RWPE1 (cell line): ENCODE data around the gene CNTN4.

Experiments used
- CTCF ChIA-PET: fragments of 350-600 bp; sonication (Branson Sonifier 250); formaldehyde crosslinking; extraction: SDS; loops from one replicate; lab custom pipeline; 2021; lab: Yijun Ruan, JAX
- POLR2A ChIA-PET: fragments of 400-600 bp; formaldehyde crosslinking; extraction: SDS; loops from one replicate; lab custom pipeline; 2020; ENCODE audit warnings: antibody characterized with exemption; ENCODE audit not compliant: low non-redundant PET; lab: Yijun Ruan, JAX
- DNase-seq: peaks from one replicate; pipeline ENCODE4 v3.0.0; 2012; ENCODE audit warnings: low spot score
- H3K27ac ChIP-seq: fragments of 450-650 bp; 2 replicates; pipeline ENCODE4 v1.5.1; 2017
- CTCF ChIP-seq: fragments of 450-650 bp; conservative IDR thresholded peaks from 2 replicates; pipeline ENCODE4 v1.5.1; 2017; ENCODE audit warnings: low read depth, mild to moderate bottlenecking

The CNTN4 gene

GRCh38 chr3:2311022-2311421 lies 212.4 kb downstream of the CNTN4 start:
- TF ChIP-seq CTCF: no peak
- H3K27ac ChIP-seq: no peak overlapping the region
- CTCF ChIA-PET: no interaction called here
- DNase-seq: no peak
- POLR2A ChIA-PET: no interaction called here

GRCh38 chr3:2317521-2317920 lies 218.9 kb downstream of the CNTN4 start:
- CTCF ChIA-PET: no interaction called here

GRCh38 chr3:2334921-2335320 lies 236.3 kb downstream of the CNTN4 start:
- TF ChIP-seq CTCF: no peak

More at GRCh38 chr3:2317521-2317920, 218.9 kb downstream of the CNTN4 start:
- no peak overlapping the region for H3K27ac ChIP-seq
- TF ChIP-seq CTCF: no peak
- POLR2A ChIA-PET: no interaction called here
- DNase-seq: no peak

GRCh38 chr3:2343031-2343682 lies 244.5 kb downstream of the CNTN4 start:
- no peak overlapping the region for H3K27ac ChIP-seq
- ChIA-PET POLR2A (no interaction called here), CTCF (no interaction called here)
- DNase-seq: no peak
- TF ChIP-seq CTCF: no peak

More at GRCh38 chr3:2334921-2335320, 236.3 kb downstream of the CNTN4 start:
- DNase-seq: no peak
- CTCF ChIA-PET: interaction anchor here (0.5 to 0.6 kb wide), 2 partner anchors 20 to 522 kb away, joined by 3 to 5 read pairs; no protein-coding TSS in a partner anchor
- POLR2A ChIA-PET: no interaction called here
- no peak overlapping the region for H3K27ac ChIP-seq

GRCh38 chr3:2352134-2352762 lies 253.6 kb downstream of the CNTN4 start:
- no peak for TF ChIP-seq CTCF
- ChIA-PET POLR2A (no interaction called here), CTCF (no interaction called here)
- H3K27ac ChIP-seq: no peak overlapping the region
- no peak for DNase-seq

GRCh38 chr3:2354702-2355101 lies 256.0 kb downstream of the CNTN4 start:
- DNase-seq: no peak
- no peak overlapping the region for H3K27ac ChIP-seq
- TF ChIP-seq CTCF: no peak
- POLR2A ChIA-PET: no interaction called here
- CTCF ChIA-PET: interaction anchor here (0.6 kb wide), 1 partner anchor 20 kb away, joined by 3 read pairs; no protein-coding TSS in a partner anchor
